ENCODE results near the gene SMARCA4.

GRCh38 chr19:11046605-11047354 lies 86.0 kb downstream of the SMARCA4 start:
- TF ChIP-seq POLR2A (IDR thresholded peaks at IDR 0.05) (no peak), CTCF (IDR thresholded peaks at IDR 0.05) (no peak)

Data from right lobe of liver (tissue), 4 donors.